Activated naive CD8-positive, alpha-beta T cell treated with anti-CD3 and anti-CD28 coated beads, Interleukin-2, amount 10 ng/mL, durations not matched to agents 7 days and 5 days (primary cell): ENCODE data around the gene STAP2. TPM values are rescaled to one million over a fixed set of nuclear protein-coding genes. Genes with fewer than 3 reads are reported as not detected.

Experiments
- ATAC-seq: fragments of 150-1000 bp; cut with Tn5 transposase; one replicate; pipeline ENCODE4 v1.10.0; 2021; ENCODE audit warnings: low read depth, moderate library complexity
- POLR2A ChIA-PET: fragments of 350-600 bp; sonication (Branson Sonifier 250); formaldehyde crosslinking; loops from one replicate; lab custom pipeline; 2021; ENCODE audit warnings: antibody characterized with exemption; lab: Charles Lee
- DNase-seq: peaks from one replicate; pipeline ENCODE4 v3.0.0; 2021
- H3K27ac Mint-ChIP-seq: one replicate; pipeline ENCODE4 v1.8.0; 2022; ENCODE audit warnings: mild to moderate bottlenecking, mixed read lengths
- H3K27me3 Mint-ChIP-seq: one replicate; pipeline ENCODE4 v1.8.0; 2022; ENCODE audit warnings: mild to moderate bottlenecking, moderate library complexity, mixed read lengths
- H3K36me3 Mint-ChIP-seq: one replicate; pipeline ENCODE4 v1.8.0; 2021; ENCODE audit warnings: mild to moderate bottlenecking, mixed read lengths
- H3K4me1 Mint-ChIP-seq: one replicate; pipeline ENCODE4 v1.8.0; 2021; ENCODE audit warnings: mixed read lengths
- H3K4me3 Mint-ChIP-seq: one replicate; pipeline ENCODE4 v1.8.0; 2022; ENCODE audit warnings: mild to moderate bottlenecking, moderate library complexity, mixed read lengths
- H3K9me3 Mint-ChIP-seq: one replicate; pipeline ENCODE4 v1.8.0; 2021; ENCODE audit warnings: mixed read lengths
- total RNA-seq, 2 experiments: library from RNA; stranded (reverse); gene quantifications; one replicate each; pipeline ENCODE4 v1.2.3, GENCODE V29; 2021

Gene STAP2
- total RNA-seq, 2 experiments from 2014 or later = 8.4 to 8.8 TPM

DNA sequence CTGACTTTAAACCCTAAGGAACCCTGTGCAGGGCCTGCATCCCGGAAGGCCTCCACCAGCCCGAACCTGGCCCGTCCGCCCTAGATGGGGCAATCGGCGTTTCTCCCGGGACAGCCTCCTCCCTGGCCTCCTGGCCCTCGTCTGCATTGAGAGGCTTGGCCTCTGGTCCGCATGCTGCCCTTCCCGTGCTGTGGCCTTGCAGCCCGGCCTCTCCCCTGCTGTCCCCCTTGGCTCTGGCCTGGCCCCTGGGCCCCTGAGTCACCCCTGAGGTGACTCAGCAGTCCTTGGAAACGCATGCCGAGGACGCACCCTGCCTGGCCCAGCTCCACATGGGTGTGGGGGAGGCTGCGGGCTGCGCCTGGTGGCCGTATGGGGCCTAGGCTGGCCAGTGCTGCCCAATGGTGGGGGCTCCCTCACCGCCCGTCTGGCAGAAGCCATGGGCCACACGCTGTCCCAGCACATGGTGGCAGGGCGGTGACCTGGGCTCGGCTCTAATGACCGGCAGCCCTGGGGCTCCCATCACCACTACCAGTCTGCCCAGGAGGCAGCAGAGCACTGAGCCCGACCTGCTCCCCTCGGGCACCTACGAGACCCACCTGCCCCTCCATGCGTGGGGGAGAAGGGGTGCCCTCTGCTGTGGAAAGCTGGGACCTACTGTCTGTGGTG is 36.0 kb upstream of the STAP2 start:
- H3K4me1 Mint-ChIP-seq = peaks cover 41% of the 10 kb centered on the region
- no peaks in the 10 kb centered on the region for H3K27me3 Mint-ChIP-seq
- H3K27ac Mint-ChIP-seq = no peak overlapping the region
- ATAC-seq = no peak
- POLR2A ChIA-PET = no interaction called here
- no peak overlapping the region for H3K4me3 Mint-ChIP-seq
- no peak for DNase-seq
- H3K36me3 Mint-ChIP-seq = peaks cover 5% of the 10 kb centered on the region
- no peaks in the 10 kb centered on the region for H3K9me3 Mint-ChIP-seq

DNA sequence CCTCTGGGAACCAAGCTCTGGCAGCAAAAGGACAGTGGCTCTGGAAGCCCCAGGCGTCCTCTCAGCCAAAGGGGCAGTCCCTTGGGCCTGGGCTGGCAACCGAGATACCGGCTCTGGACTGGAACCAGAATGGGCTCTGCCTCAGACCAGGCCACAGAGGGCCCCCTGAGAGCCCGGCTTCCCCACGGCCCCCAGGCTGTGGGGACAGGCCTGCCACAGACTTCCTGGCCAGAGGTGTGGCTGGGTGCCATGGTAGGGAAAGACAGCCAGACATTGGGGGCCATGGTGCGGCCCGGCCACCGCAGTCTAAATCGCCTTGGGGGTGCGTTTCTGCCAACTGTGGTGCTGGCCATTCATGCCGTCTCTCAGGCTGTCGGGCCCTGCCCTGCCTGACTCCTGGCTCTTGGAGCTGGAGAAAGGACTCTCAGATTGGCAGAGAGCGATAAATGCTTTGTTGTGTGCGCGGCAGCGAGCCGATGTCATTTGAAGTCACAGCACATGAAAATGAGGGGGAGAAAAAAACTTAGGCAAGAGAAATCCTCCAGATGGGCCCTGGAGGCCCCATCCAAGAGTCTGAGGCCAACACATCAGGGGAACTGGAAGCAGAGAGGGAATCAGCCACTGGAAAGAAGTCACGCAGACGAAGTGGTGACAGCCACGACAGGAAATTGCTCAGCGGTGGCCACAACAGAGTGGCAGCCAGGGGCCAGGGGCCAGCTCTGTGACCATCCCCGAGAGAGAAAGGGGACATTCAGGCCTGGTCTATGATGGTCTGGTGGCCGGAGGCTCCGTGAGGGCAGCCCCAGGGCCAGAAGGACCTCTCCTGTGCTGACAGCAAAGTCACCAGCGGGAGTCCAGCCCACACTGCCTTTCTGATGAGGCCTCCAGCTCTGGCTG is 35.2 kb upstream of the STAP2 start:
- ATAC-seq = no peak
- Mint-ChIP-seq H3K9me3 (no peaks in the 10 kb centered on the region), H3K27ac (peak overlapping the region; percentile 32), H3K4me1 (peaks cover 39% of the 10 kb centered on the region), H3K4me3 (no peak overlapping the region), H3K36me3 (peaks cover 2% of the 10 kb centered on the region), H3K27me3 (no peaks in the 10 kb centered on the region)
- POLR2A ChIA-PET = no interaction called here
- no peak for DNase-seq

DNA sequence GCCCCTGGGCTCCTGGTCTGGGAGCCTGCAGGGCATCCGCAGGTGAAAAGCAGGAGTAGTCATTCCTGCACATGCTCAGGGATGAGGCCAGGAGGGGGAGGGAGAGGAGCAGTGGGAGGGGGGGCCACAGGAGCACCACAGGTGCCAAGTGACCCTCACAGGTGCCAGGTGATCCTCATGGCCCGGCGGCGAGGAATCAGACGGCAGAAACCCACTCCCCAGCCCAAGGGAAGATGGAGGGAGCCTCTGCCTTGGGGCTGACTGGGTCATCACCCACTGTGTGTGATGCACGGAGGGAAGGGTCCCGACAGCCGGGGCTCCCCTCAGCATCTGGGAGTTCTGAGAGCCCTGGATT is 34.4 kb upstream of the STAP2 start:
- H3K36me3 Mint-ChIP-seq = peaks cover 3% of the 10 kb centered on the region
- H3K4me3 Mint-ChIP-seq = no peak overlapping the region
- no peak overlapping the region for H3K27ac Mint-ChIP-seq
- H3K27me3 Mint-ChIP-seq = no peaks in the 10 kb centered on the region
- H3K4me1 Mint-ChIP-seq = peaks cover 43% of the 10 kb centered on the region
- ATAC-seq (no peak), DNase-seq (no peak)
- H3K9me3 Mint-ChIP-seq = no peaks in the 10 kb centered on the region
- POLR2A ChIA-PET = no interaction called here

DNA sequence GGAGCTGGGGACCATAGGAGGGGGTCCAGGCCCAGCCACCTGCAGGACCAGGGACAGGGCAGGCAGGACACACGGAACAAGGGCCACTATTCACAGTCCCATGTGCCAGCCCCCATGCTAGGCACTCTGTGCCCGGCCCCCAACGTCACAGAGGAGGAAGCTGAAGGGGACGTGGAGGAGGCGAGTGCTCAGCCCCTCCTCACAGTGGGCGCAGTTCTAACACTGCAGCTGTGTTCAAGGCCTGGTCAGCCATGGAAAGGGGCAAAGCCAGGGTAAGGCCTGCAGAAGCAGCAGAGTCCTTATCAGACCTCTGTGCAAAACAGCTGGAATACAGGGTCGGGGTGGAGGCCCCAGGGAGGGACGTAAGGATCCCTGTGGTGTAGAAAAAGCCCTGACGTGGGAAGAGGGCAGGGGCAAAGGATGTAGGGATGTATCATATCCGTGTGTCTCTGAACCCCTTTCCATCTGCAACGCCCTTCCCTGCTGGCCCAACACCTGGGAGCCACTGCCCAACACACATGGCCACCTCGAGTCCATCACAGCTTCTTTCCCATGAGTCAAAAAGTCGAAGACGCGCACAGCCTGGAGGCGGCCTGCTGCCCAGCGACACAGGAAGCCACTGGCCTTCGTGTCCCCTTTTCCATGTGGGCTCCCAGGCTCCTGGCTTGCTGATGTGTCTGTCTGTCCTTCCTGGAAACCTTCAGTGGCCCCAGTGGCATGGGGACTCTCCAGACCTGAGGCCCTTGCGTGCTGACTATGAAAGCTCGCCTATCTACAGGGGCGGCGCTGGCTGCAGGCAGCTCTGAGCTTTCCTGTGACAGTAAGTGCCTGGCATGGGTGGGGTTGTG is 33.8 kb upstream of the STAP2 start:
- no peaks in the 10 kb centered on the region for H3K9me3 Mint-ChIP-seq
- H3K4me3 Mint-ChIP-seq = no peak overlapping the region
- H3K27ac Mint-ChIP-seq = peak overlapping the region; percentile 16
- POLR2A ChIA-PET = interaction anchor here (0.8 kb wide), 1 partner anchor 10 kb away, joined by 5 read pairs; no protein-coding TSS in a partner anchor
- DNase-seq (no peak), ATAC-seq (no peak)
- no peaks in the 10 kb centered on the region for H3K27me3 Mint-ChIP-seq
- peaks cover 45% of the 10 kb centered on the region for H3K4me1 Mint-ChIP-seq
- peaks cover 5% of the 10 kb centered on the region for H3K36me3 Mint-ChIP-seq

DNA sequence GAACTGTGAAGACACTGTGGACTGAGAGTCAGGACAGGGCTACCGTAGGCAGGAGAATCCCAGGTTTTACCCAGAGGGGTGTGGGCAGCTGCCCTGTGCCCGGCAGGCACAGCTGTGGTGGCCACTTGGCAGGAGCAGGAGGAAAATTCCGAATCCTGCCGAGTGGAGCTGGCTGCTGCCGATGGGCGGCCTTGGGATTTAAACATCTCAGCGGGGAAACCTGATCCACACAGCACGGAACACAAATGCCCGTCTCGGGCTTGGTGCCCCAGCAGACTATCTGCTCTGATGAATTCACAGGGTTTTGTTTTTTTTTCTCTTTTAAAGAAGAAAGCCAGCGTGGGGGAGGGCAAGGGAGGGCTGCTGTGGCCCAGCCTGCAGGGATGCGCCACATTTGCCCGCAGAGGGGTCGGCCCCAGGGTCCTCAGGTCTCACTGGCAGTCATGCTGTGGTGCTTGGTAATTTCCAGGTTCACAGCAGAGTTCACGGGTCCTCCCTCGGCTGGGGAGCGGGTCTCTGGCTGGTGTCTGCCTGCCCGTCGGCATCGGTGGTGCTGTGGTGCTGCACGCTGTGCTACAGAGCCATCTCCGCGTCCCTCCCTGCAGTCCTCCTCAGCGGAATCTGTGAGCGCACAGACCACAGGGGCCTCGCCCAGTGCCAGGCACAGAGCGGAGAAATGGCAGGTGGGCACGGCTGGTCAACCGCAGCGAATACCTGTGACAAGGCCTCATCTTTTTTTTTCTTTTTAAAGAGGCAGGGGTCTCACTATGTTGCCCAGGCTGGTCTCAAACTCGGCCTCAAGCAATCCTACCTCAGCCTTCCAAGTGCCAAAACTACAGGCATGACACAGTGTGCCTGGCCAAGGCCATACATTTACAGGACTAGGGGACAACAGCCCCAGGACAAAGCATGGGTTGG is 32.9 kb upstream of the STAP2 start:
- Mint-ChIP-seq H3K4me1 (peaks cover 44% of the 10 kb centered on the region), H3K27ac (peak overlapping the region; percentile 98), H3K4me3 (no peak overlapping the region), H3K9me3 (no peaks in the 10 kb centered on the region), H3K27me3 (no peaks in the 10 kb centered on the region), H3K36me3 (peaks cover 7% of the 10 kb centered on the region)
- DNase-seq (peak; percentile 33), ATAC-seq (no peak)
- POLR2A ChIA-PET = interaction anchor here (0.8 to 2.3 kb wide), 2 partner anchors 8 to 10 kb away, joined by 5 to 15 read pairs; no protein-coding TSS in a partner anchor

DNA sequence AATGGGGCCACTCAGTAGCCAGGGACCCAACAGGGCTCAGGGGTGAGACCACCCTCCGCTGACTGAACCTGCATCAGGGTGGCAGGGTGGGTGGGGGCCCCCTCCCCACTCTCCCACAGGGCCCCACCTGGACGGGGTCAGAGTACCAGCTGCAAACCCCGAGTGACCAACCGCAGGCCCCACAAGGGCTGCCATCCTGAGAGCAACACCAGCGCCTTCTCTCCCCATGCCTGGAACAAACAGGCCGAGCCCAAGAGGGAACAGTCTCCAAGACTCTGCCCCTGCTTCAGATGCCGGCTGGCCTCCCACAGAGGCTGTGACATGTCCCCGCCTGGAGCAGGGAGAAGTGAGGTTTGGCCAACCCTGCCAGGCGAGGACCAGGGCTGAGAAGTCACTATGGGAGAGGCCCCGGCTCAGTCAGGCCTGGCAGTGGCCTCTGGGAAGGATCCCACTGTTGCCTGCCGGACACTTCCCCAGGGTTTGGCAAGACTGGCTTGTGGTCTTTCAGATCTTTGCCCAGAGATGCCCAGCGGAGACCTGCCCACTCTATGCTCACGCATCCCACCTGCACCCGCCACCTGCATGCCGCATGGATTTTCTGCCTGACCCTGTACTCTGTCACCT is 31.9 kb upstream of the STAP2 start:
- Mint-ChIP-seq H3K36me3 (peaks cover 7% of the 10 kb centered on the region), H3K27me3 (no peaks in the 10 kb centered on the region), H3K4me1 (peaks cover 36% of the 10 kb centered on the region), H3K4me3 (peak overlapping the region; percentile 78), H3K9me3 (no peaks in the 10 kb centered on the region), H3K27ac (peak overlapping the region; percentile 98)
- no peak for ATAC-seq
- POLR2A ChIA-PET = interaction anchor here (0.6 to 2.6 kb wide), 10 partner anchors 9 to 37 kb away, joined by 3 to 19 read pairs (median 6); partner anchors contain the start of genes CHAF1A, MPND and SH3GL1
- DNase-seq = peak; percentile 39

DNA sequence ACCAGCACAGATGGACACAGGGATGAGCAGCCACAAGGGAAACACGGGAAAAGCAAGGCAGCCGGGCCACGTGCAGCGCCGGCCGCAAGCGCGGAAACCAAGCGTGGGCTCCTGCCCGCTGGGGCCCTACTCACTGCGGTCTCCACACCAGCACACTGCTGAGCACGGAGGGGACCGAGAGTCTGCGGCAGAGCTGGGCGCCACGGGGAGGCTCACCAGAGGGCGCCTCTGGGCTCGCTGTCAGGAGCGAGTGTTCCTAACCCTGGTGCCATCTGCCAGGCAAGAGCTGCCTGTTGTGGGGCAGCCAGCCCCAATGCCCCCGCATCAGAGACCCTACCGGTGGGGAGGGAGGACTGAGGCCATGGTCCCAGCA is 31.2 kb upstream of the STAP2 start:
- Mint-ChIP-seq H3K27me3 (no peaks in the 10 kb centered on the region), H3K36me3 (peaks cover 8% of the 10 kb centered on the region), H3K27ac (peak overlapping the region; percentile 98), H3K4me3 (peak overlapping the region; percentile 78), H3K9me3 (no peaks in the 10 kb centered on the region), H3K4me1 (peaks cover 34% of the 10 kb centered on the region)
- DNase-seq (peak; percentile 82), ATAC-seq (peak; percentile 59)
- POLR2A ChIA-PET = interaction anchor here (0.6 to 2.6 kb wide), 10 partner anchors 10 to 38 kb away, joined by 3 to 19 read pairs (median 6); partner anchors contain the start of genes CHAF1A, MPND and SH3GL1

DNA sequence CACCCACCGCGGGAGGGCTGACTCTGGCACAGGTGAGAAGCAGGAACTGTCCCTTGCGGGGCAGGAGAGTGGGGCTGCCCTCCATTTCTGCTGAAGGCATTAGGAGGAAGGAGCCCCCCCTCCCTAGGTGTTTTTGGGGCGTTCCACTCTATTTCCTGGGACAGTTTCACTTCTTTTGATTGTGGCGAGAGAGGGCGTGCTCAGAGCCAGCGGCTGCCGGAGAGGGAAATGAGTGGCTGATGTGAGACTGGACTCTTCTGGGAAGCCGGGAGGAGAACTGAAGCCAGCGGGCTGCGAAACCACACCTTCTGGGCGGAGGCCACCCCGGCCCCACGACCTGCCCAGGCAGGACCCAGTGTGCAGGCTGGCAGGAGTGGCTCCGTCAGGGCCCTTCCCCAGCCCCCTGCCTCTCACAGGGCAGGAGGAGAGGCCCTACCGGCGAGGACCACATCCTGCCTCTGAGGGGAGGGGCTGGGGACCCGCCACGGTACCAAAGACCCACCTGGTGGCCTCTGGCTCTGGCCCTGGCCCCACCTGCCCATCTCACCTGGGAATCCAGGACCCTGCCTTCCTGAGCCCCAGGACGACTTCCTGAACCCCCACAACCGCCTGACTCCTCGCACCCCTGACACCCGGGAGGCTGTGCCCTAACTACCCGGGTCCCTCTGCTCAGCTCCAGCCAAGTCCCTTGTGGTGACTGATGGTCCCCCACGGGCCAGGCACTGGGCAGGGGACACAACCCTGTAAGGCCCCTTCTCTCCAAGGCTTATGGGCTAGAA is 30.7 kb upstream of the STAP2 start:
- Mint-ChIP-seq H3K4me1 (peaks cover 34% of the 10 kb centered on the region), H3K4me3 (peak overlapping the region; percentile 78), H3K27ac (peak overlapping the region; percentile 98), H3K36me3 (peaks cover 9% of the 10 kb centered on the region), H3K27me3 (no peaks in the 10 kb centered on the region), H3K9me3 (no peaks in the 10 kb centered on the region)
- ATAC-seq (peak; percentile 79), DNase-seq (peak; percentile 84)
- POLR2A ChIA-PET = interaction anchor here (0.8 to 2.6 kb wide), 8 partner anchors 11 to 33 kb away, joined by 3 to 19 read pairs (median 6); partner anchors contain the start of genes CHAF1A, MPND and SH3GL1

DNA sequence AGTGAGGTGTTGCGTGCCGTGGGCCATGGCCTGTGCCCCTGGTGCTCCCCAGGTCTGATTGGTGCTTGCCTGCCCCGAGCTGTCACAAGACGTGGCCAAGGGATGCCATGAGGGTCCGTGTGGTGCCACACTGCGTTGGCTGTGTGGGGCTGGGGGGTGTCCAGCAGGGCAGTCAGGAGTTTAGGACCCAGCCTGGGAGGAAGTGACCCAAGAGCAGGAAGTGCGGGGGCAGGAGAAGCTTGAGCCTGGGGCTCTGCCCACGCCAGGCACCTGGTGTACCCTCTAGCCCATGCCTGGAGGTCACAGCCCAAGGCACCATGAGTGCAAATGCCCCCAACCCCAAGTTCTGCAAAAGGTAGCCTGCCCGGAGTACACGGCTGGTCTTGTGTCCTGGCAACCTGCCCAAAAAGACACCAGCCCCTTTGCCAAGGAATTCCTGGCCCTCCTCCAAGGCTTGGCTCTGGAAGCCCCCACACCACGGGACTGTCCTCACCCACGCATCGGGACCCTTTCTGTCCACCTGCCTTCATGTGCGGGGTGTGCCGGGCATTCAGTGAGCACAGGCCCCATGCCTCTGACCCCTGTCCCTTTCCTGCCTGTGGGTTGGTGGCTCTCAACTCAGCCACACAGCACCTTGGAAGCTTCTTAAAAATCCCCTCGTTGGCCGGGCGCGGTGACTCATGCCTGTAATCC is 29.6 kb upstream of the STAP2 start:
- no peaks in the 10 kb centered on the region for H3K27me3 Mint-ChIP-seq
- H3K4me1 Mint-ChIP-seq = peaks cover 29% of the 10 kb centered on the region
- DNase-seq = peak; percentile 41
- H3K36me3 Mint-ChIP-seq = peaks cover 10% of the 10 kb centered on the region
- POLR2A ChIA-PET = interaction anchor here (0.5 to 2.6 kb wide), 4 partner anchors 14 to 34 kb away, joined by 3 to 19 read pairs (median 6); partner anchors contain the start of gene CHAF1A
- peak overlapping the region; percentile 78 for H3K4me3 Mint-ChIP-seq
- ATAC-seq = no peak
- H3K27ac Mint-ChIP-seq = peak overlapping the region; percentile 98
- no peaks in the 10 kb centered on the region for H3K9me3 Mint-ChIP-seq

DNA sequence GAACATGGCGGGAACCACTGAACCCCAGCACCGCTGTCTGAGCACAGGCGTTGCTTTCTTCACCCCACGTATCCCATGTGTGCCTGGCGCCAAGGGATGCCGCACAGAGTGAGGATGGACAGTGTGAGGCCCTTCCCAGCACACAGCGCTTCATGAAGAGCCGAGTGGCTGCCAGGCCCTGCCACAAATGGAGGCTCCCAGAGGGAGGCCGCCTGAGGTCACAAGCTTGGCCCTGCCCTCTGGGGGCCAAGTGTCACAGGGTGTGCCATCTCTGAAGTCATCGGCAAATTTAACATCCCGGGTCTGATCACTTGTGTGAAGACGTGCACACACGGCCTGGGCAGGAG is 29.1 kb upstream of the STAP2 start:
- DNase-seq (peak; percentile 29), ATAC-seq (no peak)
- Mint-ChIP-seq H3K9me3 (no peaks in the 10 kb centered on the region), H3K36me3 (peaks cover 10% of the 10 kb centered on the region), H3K4me3 (no peak overlapping the region), H3K27me3 (no peaks in the 10 kb centered on the region), H3K4me1 (peaks cover 29% of the 10 kb centered on the region), H3K27ac (peak overlapping the region; percentile 77)
- POLR2A ChIA-PET = interaction anchor here (0.5 to 1.0 kb wide), 2 partner anchors 14 to 25 kb away, joined by 3 to 8 read pairs; no protein-coding TSS in a partner anchor

DNA sequence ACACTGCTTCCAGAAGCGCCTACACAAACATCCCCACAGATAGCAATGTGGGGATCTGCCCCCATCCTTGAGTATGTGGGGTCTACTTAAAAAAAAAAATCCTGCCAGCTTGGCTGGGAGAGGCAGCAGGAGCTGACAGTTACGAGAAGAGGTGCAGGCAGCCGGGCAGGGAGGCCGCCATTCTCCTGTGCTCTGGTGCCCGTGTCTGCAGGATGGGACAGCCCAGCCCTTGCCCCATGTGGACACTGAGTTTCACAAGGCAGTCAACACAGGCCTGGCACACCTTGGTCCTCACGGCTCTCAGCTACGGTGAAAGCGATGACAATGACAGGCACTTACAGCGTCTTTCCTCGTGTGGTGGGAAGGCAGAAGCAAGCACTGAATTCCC is 28.7 kb upstream of the STAP2 start:
- POLR2A ChIA-PET = interaction anchor here (0.5 to 1.6 kb wide), 2 partner anchors 14 to 33 kb away, joined by 4 to 8 read pairs; partner anchors contain the start of gene SH3GL1
- Mint-ChIP-seq H3K4me1 (peaks cover 28% of the 10 kb centered on the region), H3K27ac (peak overlapping the region; percentile 77), H3K9me3 (no peaks in the 10 kb centered on the region), H3K27me3 (no peaks in the 10 kb centered on the region), H3K4me3 (no peak overlapping the region), H3K36me3 (peaks cover 10% of the 10 kb centered on the region)
- ATAC-seq (no peak), DNase-seq (peak; percentile 26)
